GM18502 (cell line): ENCODE data around the gene OAS3.
"Not testable (repeated sequence)": the region's sequence is repeated elsewhere in the genome, so short reads cannot be mapped to it uniquely, and the experiment has no call there.

Experiments used
- ATAC-seq: cut with Tn5 transposase; IDR thresholded peaks from one replicate; pipeline ENCODE4 v1.9.1; 2021; ENCODE audit warnings: mild to moderate bottlenecking; ENCODE audit not compliant: unreplicated experiment, poor library complexity

Gene OAS3

GRCh38 chr12:112937741-112938719 lies at the start of gene OAS3:
OAS3 (plus strand) TSS chr12:112938474; CDS start chr12:112938531, 57 bp downstream.
- ATAC-seq: peak; percentile 36

GRCh38 chr12:112891093-112892024 lies 46.9 kb upstream of the OAS3 start:
- no peak for ATAC-seq

DNA sequence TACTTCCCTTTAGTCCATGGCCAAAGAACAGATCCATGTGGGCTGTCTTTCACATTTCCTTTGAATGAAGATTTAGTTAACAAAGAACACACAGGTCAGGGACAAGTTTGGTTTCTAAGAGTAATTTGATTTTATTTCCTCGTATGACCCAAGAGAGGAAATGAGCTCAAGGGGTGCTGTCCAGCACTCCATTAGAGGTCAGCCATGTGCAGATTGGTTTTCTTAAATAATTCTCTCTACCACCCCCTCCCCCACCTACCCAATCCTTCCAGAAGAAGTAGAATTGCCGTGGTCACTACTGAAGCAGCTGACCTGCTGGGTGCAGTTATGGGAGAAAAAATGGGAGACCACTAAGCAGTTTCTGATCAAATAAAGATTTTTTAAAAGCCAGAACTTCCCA lies 45.4 kb upstream of the OAS3 start:
- no peak for ATAC-seq

DNA sequence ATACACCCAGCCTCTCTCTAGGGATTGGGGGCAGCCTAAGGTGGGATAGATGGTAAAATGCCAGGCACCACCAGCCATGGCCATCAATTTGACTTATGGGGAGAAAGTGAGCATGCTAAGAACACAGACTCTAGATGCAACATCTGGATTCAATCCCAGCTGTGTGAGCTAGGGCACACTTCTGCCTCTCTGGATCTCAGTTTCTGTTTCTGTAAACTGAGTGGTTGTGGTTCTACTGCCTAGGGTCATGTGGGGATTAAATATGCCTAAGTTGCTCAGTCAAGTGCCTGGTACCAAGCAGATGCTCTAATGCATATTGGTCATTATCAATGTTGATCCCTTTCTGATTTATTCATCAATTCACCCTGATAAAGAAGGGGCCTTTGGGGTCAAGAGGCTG lies 44.1 kb upstream of the OAS3 start:
- ATAC-seq: no peak

DNA sequence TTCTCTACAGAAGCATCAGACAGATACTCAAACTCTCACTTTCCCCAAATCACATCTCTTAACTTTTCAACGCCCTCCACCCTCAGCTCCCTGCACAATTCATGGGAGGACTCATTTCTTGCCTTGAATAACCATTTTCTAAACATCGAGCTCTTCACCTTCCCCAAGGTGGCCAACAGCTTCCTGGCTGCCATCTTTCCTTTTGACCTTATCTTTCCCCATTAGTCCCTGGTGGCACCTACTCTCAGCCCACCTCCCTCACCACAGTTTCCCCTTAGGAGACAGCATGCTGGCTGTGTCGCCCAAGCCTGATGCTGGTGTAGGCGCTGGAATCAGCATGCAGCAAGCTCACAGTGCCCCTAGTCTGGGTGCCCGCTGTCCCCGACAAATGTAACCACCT lies 39.9 kb upstream of the OAS3 start:
- ATAC-seq: no peak

DNA sequence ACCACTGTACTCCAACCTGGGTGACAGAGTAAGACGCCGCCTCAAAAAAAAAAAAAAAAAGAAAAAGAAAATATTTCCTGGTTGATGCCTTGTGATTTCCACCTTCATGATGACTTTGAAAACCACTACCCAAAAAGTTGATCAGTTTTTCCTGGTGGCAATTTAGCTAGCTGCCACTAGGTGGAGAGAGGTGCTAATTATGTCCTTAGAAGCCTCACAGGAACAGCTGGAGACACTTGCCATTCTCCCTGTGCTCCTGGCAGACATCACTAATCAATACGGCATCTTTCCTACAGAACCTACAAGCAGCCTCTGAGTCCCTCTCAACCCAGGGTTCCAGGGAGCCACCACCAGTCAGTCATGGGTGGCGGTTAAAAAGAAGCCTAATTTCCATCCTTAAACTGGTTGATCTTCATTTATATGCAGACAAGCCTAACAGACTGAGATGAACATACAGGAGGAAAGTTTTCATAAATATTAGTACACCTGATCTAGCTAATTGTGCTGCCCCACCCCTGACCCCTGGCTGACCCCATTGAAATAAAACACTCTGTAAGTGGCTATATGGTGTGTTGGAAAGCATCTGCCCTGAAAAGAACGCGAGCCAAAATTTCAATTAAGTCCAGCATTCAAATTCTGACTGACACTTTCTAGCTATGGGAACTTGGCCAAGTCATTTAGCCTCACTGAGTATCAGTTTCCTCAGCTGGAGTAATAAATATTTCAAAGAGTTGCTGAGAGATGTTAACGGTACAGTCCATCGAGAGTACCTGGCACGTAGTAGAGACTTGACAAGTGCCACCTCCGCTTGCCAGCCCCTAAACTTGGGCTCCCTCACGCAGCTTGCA lies 37.8 kb upstream of the OAS3 start:
- no peak for ATAC-seq

- ATAC-seq: no peak
Measured at GRCh38 chr12:112901271-112901670, 37.0 kb upstream of the OAS3 start.

- no peak for ATAC-seq
Measured at GRCh38 chr12:112904571-112904970, 33.7 kb upstream of the OAS3 start.

- ATAC-seq: no peak
Measured at GRCh38 chr12:112905451-112906089, 32.7 kb upstream of the OAS3 start.

GRCh38 chr12:112906712-112907414 lies 31.4 kb upstream of the OAS3 start, which contains the start of gene OAS1:
OAS1 (plus strand) TSS chr12:112906962; CDS start chr12:112907040, 78 bp downstream.
- peak; percentile 75 for ATAC-seq

DNA sequence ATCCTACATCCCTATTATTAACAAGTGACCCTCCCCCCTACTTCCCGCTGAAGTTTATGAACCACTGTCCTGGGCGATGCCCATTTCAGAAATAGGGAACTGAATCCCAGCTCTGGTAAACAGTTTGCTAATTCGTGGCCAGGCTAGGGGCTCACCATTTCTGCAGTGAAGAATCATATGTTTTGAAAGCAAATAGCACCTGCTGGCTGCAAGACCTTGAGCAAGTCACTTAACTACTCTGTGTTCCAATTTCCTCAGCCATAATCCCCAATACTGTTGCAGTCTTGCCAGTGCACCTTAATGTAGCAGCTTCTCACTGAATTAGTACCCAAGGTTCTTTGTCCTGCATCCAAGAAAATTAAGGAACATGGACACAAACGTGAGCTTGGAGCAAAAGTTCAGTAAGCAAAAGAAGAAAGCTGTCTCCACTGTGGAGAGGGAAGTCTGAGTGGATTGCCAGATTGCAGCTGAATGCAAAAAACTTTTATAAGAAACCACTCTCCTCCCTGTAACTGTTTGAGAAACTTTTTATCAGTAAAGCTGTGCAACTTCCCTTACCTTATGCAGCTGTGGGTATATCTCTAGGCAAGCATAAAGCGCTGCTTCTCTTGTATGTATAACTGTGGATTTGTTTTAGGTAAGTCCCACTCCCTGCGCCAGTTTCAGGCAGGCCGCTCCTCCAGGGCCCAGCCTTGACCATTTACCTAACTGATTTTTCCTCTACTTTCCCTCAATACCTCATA lies 30.7 kb upstream of the OAS3 start:
- peak; percentile 64 for ATAC-seq

- ATAC-seq: no peak
Measured at GRCh38 chr12:112908548-112908947, 29.7 kb upstream of the OAS3 start.

DNA sequence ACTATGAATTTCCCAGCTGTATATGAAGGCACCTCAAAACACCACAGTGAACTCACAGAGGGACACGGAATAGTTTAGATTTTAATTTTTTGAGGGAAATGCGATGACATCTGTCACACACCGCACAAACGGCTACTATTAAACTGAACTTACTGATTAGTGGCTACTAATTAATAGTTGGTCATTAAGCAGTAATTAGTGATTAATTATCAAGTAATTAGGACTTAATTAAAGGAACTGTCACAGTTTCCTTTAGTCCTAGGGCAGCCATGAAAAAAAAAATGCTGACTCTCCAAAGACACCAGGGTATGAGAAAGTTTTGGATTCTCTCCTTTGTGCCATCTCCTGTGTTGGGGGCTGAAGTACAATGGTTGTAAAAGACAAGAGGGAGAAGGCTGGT lies 28.6 kb upstream of the OAS3 start:
- no peak for ATAC-seq

DNA sequence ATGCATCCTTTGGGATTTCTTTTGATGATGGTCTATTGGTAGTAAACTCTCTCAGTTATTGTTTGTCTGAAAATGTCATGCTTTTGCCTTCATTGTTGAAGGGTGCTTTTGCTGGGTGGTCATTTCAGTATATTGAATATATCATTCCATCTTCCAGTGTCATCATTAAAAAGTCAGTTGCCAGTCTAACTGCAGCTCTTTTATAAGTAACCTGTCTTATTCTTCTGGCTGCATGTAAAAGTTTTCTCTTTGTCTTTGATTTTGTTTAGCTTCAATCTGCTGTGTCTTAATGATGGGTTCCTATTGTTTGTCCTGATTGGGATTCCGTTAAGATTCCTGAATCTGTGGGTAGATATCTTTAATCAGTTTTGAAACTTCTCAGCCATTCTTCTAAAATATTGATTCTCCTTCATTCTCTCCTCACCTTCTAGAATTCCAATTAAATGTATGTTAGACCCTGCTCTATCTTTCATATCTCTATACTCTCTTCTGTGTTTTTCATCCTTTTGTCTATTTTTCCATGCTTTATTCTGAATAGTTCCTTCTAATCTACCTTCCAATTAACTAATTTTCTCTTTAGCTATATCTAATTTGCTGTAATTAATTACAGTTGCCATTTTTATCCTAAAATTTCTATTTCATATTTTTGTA lies 25.1 kb upstream of the OAS3 start:
- no peak for ATAC-seq

- not testable (repeated sequence) for ATAC-seq
Measured at GRCh38 chr12:112913888-112914287, 24.4 kb upstream of the OAS3 start.

DNA sequence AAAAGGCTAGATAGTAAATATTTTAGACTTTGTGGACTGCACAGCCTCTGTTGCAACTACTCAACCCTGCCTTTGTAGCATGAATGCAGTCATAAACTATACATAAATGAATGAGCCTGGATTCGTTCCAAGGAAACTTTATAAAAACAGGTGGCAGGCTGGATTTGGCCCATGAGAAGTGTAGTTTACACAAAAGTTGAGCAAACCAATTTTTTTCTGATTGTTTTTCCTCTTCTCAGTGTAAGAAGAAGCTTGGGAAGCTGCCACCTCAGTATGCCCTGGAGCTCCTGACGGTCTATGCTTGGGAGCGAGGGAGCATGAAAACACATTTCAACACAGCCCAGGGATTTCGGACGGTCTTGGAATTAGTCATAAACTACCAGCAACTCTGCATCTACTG lies 22.0 kb upstream of the OAS3 start:
- ATAC-seq: no peak

GRCh38 chr12:112919121-112919520 lies 19.2 kb upstream of the OAS3 start:
- no peak for ATAC-seq

DNA sequence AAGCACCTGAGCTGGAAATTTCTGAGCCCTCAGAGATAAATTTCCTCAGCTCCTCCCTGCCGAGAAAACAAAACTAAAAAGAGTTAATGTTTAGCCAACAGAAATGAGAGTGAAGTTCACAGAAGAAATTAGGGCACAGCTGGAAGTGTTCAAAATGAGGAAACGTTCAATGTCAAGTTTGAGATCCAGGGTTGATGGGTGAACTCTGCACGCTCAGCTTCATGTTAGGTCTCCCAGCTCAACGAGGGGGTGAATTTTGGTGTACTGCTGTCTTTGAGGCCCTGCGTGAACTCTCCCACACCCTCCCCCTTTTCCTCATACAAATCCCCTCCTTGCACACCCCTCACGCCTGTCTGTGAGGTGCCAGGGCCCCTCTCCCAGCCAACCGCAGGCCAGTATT lies 13.3 kb upstream of the OAS3 start:
- ATAC-seq: no peak
